Left lung (tissue), 10 donors: Measurements from ENCODE around the gene CASK. TPM values are rescaled to one million over a fixed set of nuclear protein-coding genes. Genes with fewer than 3 reads are reported as not detected.

Experiments used
- ATAC-seq: fragments of 200-7000 bp; cut with Tn5 transposase; one replicate; pipeline ENCODE4 v1.9.1; 2020; ENCODE audit warnings: moderate library complexity
- DNase-seq, 4 donors: peaks; one replicate each; pipeline ENCODE4 v3.0.0-alpha.2; 2013 to 2020
- H3K27ac ChIP-seq, 2 donors: fragments of 200-600 bp; sonication (generic) in 1 of 2; one replicate each; pipeline versions ENCODE4 v1.5.0 to v1.8.0; 2020 to 2021
- H3K27me3 ChIP-seq, 2 donors: fragments of 200-600 bp; sonication (generic) in 1 of 2; one replicate each; pipeline versions ENCODE4 v1.5.0 to v1.8.0; 2020 to 2021
- H3K36me3 ChIP-seq, 2 donors: fragments of 200-600 bp; sonication (generic) in 1 of 2; one replicate each; pipeline versions ENCODE4 v1.5.0 to v1.8.0; 2020 to 2021
- H3K4me1 ChIP-seq, 2 donors: fragments of 200-600 bp; one replicate each; pipeline ENCODE4 v1.8.0; 2021
- H3K4me3 ChIP-seq, 2 donors: fragments of 200-600 bp; sonication (generic) in 1 of 2; one replicate each; pipeline versions ENCODE4 v1.5.0 to v1.8.0; 2020 to 2021; ENCODE audit warnings: mild to moderate bottlenecking in 1 of 2
- H3K9me3 ChIP-seq, 2 donors: fragments of 200-600 bp; sonication (generic) in 1 of 2; one replicate each; pipeline versions ENCODE4 v1.5.0 to v1.8.0; 2020 to 2021
- CTCF ChIP-seq, 2 donors: fragments of 200-600 bp; sonication (generic) in 1 of 2; IDR thresholded peaks; one replicate each; pipeline versions ENCODE4 v1.5.0 to v1.8.0; 2021; ENCODE audit warnings: antibody characterized with exemption in 2 of 2
- intact Hi-C, 2 donors: fragments of 100-400 bp; cut with DNase I; formaldehyde crosslinking; loops; one replicate each; pipeline versions ENCODE4 v1.11.2 to v1.14.2; 2022
- polyA plus RNA-seq, 6 donors: library from polyadenylated mRNA; unstranded; fragments of 120-200 nt; gene quantifications; one replicate each; pipeline ENCODE4 v1.2.1, GENCODE V29; 2013; ENCODE audit not compliant: insufficient read length in 6 of 6
- total RNA-seq, 2 donors: library from RNA; stranded (reverse); fragmentation: NEBNext Ultra II Directional; extraction: Animal tissue kit (Norgen Biotek cat#: 25700); gene quantifications; one replicate each; pipeline ENCODE4 v1.2.1, GENCODE V29; 2021
- donor health status: DM: no; HTN: yes; CAD: no.
- donor health status: DM: no; HTN: no; CAD: no.

CASK gene
- total and polyA plus RNA-seq, 8 donors = 48.2 to 70.7 (median 56.9) TPM

DNA sequence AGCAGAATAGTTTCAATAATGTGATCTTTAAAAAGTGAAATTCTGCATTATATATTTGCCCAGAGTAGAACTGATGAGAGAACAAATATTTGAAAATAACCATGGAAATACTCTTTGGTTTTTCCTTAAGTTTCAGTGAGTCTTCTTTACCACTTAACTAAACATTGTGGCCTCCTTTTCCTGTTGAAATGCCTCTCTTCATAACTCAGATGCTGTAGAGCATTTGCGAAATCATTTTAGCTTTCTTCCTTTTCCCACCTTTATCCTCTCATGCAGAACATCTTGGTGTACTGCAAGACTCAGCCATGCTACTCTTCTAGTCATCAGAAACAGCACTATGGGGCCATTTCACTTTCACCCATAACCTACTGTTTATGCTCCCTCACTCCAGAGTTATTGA, 48.2 kb downstream of the CASK start:
- no peak for ATAC-seq
- TF ChIP-seq CTCF (IDR thresholded peaks at IDR 0.05) = no peak

DNA sequence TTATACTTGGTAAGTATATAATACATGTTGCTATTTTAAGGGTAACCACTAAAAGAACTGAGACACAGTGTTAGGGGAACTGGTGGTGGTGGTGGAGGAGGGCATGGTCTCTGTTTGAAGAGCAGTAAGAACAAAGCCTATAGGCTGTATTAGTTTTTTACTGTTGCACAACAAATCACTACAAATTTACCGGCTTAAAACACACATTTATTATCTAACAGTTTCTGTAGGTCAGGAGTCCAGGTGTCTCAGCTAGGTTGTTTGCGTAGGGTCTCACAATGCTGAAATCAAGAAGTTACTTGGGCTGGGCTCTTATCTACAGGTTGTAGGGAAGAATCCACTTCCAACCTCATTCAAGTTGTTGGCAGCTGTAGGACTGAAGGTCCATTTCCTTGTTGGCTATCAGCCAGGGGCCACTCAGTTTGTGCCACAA, 52.6 kb downstream of the CASK start:
- TF ChIP-seq CTCF (IDR thresholded peaks at IDR 0.05) = no peak
- Histone ChIP-seq H3K4me1 (no peaks in the 10 kb centered on the region), H3K27ac (no peak overlapping the region), H3K27me3 (no peaks in the 10 kb centered on the region), H3K9me3 (no peaks in the 10 kb centered on the region), H3K4me3 (no peak overlapping the region), H3K36me3 (no peaks in the 10 kb centered on the region)
- intact Hi-C loops = no loop called here
- ATAC-seq (peak; percentile 32), DNase-seq (no peak)

More for the DNA sequence above, 48.2 kb downstream of the CASK start:
- Histone ChIP-seq H3K27ac (no peak overlapping the region), H3K9me3 (no peaks in the 10 kb centered on the region), H3K4me3 (no peak overlapping the region), H3K4me1 (no peaks in the 10 kb centered on the region), H3K36me3 (no peaks in the 10 kb centered on the region), H3K27me3 (no peaks in the 10 kb centered on the region)
- intact Hi-C loops = no loop called here
- DNase-seq = no peak

DNA sequence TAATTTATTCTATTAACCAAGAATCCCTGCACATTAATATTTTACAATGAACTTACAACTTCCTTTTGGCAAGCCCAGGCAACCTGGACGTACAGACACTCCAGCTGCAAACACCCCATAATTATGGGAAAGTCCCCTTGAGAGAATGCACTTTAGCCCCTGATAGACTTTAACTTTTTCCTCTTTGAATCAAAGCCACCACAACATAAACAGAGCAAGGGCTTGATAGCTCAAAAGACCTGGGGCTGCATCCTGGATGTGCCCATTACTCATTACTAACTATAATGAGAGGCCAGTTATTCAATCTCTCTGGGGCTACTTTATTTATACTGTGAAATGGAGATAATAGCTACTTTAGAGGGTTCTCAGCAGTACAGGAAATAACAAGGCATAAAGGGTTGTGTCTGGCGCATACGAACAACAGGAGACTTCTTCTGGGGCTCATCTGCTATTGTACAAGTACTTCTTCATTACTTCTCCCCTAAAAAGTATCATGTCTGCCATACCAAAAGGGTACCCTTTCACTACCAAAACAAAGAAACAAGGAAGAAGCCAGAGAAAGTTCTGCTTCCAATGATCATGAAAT, 54.9 kb downstream of the CASK start:
- Histone ChIP-seq H3K9me3 (no peaks in the 10 kb centered on the region), H3K36me3 (no peaks in the 10 kb centered on the region), H3K27me3 (no peaks in the 10 kb centered on the region), H3K27ac (no peak overlapping the region), H3K4me3 (no peak overlapping the region), H3K4me1 (no peaks in the 10 kb centered on the region)
- intact Hi-C loops = no loop called here
- no peak for TF ChIP-seq CTCF (IDR thresholded peaks at IDR 0.05)
- no peak for ATAC-seq
- DNase-seq = no peak

- no peak overlapping the region for H3K4me3 ChIP-seq
- ATAC-seq (no peak), DNase-seq (no peak)
- H3K4me1 ChIP-seq = no peaks in the 10 kb centered on the region
- intact Hi-C loops = no loop called here
- TF ChIP-seq CTCF (IDR thresholded peaks at IDR 0.05) = peak in 1 of 2 donors; percentile 14
- H3K36me3 ChIP-seq = no peaks in the 10 kb centered on the region
- no peak overlapping the region for H3K27ac ChIP-seq
- no peaks in the 10 kb centered on the region for H3K9me3 ChIP-seq
- H3K27me3 ChIP-seq = no peaks in the 10 kb centered on the region
These were observed 59.8 kb downstream of the CASK start for GRCh38 chrX:41863343-41864203.

GRCh38 chrX:41862562-41863184, 60.7 kb downstream of the CASK start:
- no peak overlapping the region for H3K27ac ChIP-seq
- H3K4me3 ChIP-seq = no peak overlapping the region
- no peaks in the 10 kb centered on the region for H3K9me3 ChIP-seq
- H3K36me3 ChIP-seq = no peaks in the 10 kb centered on the region
- ATAC-seq (no peak), DNase-seq (peak in 1 of 4 donors; percentile 12)
- intact Hi-C loops = no loop called here
- no peaks in the 10 kb centered on the region for H3K27me3 ChIP-seq
- H3K4me1 ChIP-seq = no peaks in the 10 kb centered on the region
- TF ChIP-seq CTCF (IDR thresholded peaks at IDR 0.05) = no peak
